HTERT RPE-1 (cell line): ENCODE measurements around the gene TBC1D12.
"Not testable (repeated sequence)": the region's sequence is repeated elsewhere in the genome, so short reads cannot be mapped to it uniquely, and the experiment has no call there.

Source experiments
- in situ Hi-C: fragments of 300-500 bp; cut with MboI; formaldehyde crosslinking; loops from 4 replicates; pipeline ENCODE4 v1.14.3; 2020; ENCODE audit warnings: low sequenced_read_pairs

TBC1D12 gene

DNA sequence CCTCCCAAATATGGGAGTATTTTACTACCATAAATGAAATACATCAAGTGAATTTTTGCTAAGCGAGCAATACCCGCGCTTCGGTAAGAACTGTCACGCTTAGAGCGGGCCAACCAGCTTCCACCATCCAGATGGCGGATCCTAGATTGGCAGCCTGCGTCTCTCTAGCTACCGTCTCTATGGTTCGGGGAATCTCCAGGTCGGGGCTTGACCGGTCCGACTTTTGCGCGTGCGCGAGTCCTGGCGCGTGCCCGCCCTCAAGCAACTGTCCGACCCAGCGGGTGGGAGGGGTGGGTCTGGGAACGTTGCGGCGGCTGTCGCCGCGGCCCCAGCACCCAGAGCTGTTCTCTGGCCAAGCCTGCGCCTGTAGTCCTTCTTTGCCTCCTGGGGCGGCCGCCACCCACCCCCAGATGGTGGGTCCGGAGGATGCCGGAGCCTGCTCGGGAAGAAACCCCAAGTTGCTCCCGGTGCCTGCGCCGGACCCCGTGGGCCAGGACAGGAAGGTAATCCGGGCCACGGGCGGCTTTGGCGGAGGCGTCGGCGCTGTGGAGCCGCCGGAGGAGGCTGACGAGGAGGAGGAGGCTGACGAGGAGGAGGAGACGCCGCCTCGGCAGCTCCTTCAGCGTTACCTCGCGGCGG lies at the start of gene TBC1D12:
Gene TBC1D12, plus strand, starts transcription at position 338 of the 639 bp plus-strand sequence. Its CDS starts 73 bp downstream, at position 411.
- in situ Hi-C loops = no loop called here

DNA sequence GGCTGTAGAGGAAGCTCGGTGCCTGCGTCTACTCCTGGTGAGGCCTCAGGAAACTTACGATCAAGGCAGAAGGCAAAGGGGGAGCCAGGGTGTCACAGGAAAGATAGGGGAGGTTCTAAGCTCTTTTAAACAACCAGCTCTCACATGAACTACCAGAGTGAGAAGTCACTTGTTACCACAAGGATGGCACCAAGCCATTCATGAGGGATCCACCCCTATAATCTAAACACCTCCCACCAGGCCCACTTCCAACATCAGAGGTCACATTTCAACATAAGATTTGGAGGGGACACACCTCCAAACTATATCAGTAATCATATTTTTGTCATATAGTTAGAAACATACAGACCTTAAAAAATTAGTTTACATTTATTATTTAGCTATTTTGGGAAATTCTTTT lies 49.0 kb upstream of the TBC1D12 start:
- in situ Hi-C loops = no loop called here

DNA sequence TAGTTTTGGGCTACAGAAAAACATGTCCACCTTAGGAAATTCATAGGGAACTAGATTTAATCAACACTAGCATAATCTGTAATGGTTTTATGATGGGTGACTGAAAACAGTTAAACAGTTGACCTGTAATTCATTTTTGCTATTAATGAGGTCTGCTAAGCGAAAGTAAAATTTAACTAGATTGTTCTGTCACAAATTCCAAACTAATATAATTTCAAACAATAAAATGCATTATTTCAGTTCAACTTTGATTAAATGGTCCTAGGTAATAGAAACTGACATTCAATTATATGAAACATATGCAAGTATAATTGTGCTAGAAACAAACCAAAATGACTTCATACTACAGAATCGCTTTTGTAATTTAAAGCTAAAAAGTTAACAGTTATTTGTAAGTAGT lies 46.5 kb upstream of the TBC1D12 start:
- in situ Hi-C loops = no loop called here

DNA sequence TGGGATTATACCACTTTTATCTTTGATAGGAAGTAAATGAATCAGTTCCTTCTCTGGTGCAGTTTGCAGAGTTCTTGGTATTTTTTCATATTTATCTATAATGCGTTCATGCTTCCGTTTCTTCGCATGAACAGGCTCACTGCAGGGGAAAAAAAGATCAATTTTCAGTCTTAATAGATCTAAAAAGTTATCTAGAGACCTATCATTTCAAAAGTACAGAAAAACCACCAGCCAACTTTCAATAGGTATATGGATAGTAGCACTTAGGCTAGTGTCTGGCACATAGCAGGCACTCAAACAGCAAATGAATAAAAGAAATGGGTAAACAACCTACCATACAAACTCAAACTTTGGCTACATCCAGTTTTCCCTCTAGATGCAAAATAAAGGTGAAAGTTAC lies 45.1 kb upstream of the TBC1D12 start:
- in situ Hi-C loops = no loop called here

DNA sequence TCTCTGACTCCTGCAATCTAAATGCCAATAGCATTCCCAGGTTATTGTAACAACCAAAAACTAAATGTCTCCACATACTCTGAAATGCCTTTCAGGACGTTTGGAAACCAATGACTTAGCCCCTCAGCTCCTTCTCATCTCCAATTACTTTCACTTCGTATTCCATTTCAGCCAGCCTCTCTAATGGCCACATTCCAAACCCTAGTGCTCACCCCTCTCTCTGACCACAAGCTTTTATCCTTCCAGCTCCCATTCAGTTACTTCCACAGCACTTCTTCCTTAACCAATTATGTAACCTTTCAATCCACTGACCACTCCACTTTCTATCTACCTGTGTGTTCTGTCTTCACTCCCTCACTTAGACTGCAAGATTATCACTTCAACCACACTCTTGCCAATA lies 43.9 kb upstream of the TBC1D12 start:
- in situ Hi-C loops = no loop called here

DNA sequence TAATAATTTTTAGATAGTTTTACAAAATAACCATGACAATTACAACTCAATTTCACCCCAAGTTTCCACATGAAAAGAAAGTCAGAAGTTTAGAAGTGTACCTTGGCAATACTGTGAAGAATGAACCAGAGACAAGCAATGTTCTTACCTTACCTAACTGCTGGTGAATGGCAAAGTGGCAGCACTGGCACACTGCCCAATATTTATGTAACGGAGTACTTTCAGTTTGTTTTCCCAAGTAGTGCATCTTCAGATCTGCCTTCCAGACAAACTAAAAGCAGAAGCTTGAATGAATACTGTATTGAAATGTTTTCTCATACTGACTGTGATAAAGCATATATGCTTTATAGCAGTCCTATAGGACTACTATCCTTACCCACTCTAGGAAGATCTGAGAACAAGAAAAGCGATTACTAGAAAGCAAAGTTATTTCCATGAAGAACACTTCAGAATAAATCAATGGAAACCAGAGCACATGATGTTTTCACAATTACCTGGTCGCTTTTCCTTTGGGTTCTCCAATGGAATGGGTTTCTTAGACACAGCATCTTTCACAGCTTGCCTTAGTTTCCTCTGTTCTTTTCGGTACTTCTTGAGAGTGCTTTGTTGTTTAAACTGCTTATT lies 41.1 kb upstream of the TBC1D12 start:
- in situ Hi-C loops = no loop called here

DNA sequence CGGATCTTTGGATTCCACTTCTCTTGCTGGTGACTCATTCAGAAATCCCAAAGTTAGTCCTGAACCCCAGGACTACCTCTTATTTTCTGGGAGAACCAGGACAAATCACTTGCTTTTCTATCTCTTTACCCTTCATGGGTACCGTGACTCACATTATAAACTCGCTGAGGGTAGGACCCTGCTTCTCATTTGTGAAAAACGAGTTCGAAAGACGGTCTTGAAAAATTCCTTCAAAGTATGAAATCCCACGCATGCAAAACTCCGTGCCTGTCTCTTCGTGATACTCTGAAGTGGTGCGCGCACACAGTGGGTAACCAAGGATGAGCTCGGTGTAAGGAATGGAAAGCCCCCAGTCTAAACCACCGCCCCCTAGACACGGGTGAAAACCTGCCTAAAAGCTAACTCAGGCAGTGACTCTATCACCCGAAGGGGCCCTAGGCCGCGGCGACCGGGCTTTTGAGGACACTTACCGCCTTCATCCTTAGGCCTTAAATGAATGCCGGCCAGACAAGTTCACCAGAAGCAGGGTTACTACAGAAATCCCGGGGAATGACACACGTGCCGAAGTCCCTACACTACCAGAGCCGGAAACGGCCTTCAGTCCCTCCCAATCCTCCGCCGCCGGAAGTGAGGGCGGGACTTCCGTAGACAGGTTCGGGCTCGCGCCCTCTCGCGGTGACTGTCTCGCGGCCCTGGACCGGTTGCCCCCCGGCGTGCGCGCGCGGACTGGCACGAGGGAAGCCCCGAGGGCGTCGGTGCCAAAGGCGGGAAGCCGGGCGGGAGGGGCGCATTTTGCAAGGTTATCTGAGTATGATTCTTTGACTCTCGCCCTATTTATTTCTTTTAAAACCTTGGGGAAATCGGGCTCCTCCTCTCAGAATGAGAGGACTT lies 39.7 kb upstream of the TBC1D12 start, which contains the start of gene NOC3L:
Gene NOC3L, minus strand, starts transcription at position 580 of the 891 bp plus-strand sequence. Its CDS starts 101 bp downstream, at position 479.
- in situ Hi-C loops = no loop called here

DNA sequence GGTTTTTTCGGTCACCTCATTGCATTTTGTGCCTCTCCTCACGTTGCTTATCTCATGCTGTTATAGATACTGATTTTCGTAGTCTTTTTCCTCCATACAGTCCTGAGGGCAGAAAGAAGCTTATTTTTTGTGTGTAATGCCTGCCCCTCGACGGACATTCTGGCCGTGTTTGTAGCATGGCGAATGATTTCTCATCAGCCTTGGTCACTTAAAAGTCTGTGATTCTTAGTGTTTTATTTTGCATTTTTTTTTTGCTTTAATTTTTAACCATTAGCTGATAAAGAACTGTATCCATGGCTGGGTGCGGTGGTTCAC lies 39.1 kb upstream of the TBC1D12 start:
- in situ Hi-C loops = no loop called here

DNA sequence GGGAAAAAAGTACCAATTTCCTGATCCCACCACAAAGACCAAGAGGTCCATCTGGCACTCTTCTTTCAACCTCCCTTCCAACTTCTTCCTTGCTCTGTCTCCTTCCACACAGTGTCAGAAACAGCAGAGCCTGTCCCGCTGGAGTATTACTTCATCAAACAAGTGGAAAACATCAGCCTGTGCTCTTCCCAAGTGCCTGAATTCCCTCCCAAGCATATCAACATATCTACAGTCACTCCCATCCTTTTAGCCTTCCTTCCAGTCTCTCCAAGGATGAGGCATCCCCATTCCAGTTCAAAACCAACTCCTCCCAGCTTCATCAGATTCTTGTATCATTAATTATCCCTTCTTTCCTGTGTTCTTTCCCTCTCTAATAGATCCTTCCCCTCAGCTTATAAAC lies 37.9 kb upstream of the TBC1D12 start:
- in situ Hi-C loops = no loop called here

DNA sequence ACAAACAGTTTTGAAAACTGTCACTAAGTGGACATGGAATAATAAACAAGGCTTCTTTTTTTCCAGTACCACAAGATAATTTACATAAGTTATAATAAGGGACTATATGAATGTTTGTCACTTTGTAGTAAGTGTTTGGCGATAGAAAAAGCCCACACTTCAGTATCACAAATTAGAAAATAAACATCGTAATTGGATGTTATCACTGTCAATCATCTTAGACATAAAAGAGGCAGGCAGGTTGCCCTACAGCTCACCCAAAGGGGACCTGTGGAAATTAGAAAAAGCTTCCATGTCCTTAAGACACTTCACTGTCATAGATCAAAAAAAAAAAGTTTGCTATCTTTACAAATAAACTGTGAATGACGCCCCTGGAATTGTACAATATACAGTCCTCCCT lies 36.0 kb upstream of the TBC1D12 start:
- in situ Hi-C loops = no loop called here

DNA sequence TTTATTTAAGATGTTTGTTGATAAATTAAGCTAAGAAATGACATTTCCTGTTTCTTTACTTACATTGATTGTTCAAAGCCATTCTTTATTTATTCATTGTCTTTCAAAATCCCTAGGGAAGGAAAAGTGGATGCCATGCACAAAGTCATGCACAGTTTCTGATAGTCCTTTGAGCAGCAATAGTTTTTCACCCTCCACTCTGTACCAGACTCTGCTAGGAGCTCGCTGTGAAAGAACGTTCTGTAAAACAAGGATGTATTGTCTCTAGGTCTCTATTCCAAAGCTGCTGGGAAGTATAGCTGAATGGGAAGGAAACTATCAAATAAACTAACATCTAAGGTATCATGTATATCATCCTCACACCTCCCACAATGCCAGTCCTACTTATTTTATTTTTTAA lies 31.8 kb upstream of the TBC1D12 start:
- in situ Hi-C loops = no loop called here

DNA sequence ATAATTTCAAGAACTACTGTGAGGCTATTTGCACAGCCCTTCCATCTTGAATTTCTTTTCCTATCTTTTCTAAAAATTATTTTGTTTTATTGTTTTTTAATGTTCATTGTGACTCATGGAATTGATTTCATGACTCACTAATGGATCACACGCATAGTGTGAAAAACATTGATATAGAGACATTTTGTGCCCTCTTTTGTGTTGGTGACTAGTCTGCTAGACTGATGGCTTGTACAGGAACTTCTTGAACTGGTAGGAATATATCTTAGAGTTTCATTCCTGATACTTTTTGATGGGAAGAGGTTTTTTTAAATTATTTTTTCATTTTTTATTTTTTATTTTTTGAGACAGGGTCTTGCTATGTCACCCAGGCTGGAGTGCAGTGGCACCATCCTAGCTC lies 27.0 kb upstream of the TBC1D12 start:
- in situ Hi-C loops = no loop called here

DNA sequence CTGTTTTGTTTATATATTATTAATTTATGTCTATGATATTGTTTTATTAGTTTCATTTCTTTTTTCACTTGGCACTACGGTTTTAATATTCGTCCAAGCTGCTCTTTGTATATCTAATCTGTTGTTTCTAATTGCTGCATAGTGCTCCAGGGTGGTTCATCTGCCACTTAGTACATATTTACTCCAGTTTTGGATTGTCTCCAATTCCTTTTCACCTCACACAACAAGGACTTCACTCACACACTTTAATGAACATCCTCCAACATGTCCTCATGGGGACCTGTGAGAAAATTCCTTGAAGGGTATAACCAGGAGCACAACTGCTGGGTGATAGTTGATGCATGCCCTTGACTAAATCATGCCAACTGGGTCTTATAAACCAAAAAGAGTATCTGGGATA lies 25.5 kb upstream of the TBC1D12 start:
- in situ Hi-C loops = no loop called here

DNA sequence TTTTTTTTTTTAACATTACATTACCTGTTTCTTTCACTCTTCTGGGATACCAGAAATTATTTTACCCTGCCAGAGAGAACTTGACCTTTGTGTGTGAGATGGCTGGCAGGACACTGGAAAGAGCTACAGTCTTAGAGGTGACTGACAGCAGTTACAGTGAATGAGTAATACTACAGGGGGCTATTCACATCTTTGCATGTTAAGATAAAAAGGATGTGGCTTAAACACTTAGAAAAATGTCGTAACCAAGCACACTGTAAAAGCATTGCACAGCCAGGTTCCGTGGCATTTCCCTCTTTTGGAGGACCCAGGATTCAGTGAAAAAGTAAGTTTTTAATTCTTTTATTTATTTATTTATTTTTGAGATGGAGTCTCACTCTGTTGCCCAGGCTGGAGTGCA lies 18.8 kb upstream of the TBC1D12 start:
- in situ Hi-C loops = no loop called here

DNA sequence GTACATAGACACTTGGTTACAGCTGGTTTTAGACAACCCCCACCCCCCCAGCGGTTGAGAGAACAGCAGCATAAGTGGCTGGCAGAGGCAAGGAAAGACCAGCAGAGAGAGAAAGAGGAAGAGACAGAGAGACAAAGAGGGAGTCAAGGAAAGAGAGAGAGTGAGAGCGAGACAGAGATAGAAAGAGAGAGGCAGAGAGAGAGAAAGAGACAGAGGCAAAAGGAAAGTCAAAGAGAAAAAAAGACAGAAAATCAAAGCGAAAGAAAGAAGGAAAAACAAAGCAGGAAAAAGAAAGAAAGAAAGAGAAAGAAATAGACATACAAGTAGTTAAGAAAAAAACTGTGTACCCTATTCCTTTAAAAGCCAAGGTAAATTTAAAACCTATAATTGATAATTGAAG lies 16.6 kb upstream of the TBC1D12 start:
- in situ Hi-C loops = not testable (repeated sequence)

DNA sequence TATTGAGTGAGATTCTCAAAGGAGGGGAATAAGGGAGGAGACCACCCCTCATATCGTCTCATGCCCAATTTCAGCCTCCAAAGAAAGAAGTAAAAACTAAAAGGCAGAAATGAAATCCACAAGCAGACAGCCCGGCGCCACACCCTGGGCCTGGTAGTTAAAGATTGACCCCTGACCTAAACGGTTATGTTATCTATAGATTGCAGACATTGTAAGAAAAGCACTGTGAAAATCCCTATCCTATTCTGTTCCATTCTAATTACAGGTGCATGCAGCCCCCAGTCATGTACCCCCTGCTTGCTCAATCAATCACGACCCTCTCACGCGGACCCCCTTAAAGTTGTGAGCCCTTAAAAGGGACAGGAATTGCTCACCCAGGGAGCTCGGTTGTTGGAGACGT lies 10.2 kb upstream of the TBC1D12 start:
- in situ Hi-C loops = not testable (repeated sequence)

DNA sequence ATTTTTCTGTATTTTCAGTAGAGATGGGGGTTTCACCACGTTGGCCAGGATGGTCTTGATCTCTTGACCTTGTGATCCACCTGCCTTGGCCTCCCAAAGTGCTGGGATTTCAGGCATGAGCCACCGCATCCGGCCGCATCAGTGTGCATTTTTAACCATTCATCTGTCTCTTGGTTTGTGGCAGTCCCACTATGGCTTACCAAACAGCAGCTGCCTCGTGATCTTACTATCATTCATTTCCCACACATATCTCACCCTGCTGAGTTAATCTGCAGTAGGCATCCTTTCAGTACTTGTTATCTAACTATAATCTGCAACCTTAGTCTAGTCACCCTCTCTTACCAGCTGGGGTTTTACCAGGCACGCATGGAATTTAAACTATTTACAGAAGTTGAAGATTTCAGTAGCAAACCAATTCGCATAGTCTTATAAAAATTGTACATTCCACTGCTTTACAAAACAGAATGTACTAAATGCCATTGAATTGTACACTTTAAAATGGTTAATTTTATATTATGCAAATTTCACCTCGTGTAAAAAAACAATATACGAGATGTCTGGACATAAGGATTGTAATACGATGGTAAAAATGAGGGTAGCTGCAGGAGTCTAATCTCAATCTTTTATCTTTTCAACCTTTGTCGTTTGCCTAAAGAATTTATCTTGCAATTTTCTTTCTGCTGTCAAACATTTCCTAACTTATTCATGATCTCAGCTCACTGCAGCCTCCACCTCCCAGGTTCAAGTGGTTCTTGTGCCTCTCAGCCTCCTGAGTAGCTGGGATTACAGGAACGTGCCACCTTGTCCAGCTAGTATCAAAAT lies 4.6 kb upstream of the TBC1D12 start:
- in situ Hi-C loops = no loop called here

DNA sequence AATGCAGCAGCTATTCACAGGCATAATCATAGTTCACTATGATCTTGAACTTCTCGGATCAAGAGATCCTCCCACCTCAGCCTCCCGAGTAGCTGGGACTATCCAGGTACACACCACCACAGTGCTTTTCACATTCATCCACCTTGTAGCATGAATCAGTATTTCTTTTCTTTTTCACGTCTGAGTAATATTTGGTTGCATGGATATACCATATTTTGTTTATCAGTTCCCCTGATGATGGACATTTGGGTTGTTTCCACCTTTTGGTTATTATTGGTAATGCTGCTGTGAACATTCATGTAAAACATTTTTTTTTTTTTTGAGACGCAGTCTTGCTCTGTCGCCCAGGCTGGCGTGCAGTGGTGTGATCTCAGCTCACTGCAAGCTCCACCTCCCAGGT lies 3.6 kb upstream of the TBC1D12 start:
- in situ Hi-C loops = no loop called here

DNA sequence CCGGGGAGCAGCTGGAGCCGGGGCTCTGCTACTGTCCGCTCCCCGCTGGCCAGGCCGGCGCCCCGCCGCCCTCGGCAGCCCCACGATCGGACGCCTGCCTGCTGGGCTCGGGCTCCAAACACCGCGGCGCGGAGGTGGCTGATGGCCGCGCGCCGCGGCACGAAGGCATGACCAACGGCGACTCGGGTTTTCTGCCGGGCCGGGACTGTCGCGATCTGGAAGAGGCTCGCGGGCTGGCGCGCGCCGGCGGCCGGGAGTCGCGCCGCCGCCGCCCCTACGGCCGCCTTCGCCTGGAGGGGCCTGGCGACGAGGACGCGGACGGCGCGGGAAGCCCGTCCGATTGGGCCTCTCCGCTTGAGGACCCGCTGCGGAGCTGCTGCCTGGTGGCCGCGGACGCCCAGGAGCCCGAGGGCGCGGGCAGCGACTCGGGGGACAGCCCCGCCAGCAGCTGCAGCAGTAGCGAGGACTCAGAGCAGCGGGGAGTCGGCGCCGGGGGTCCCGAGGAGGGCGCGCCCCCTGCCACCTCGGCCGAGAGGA lies 570 bp downstream of the TBC1D12 start:
- in situ Hi-C loops = no loop called here

DNA sequence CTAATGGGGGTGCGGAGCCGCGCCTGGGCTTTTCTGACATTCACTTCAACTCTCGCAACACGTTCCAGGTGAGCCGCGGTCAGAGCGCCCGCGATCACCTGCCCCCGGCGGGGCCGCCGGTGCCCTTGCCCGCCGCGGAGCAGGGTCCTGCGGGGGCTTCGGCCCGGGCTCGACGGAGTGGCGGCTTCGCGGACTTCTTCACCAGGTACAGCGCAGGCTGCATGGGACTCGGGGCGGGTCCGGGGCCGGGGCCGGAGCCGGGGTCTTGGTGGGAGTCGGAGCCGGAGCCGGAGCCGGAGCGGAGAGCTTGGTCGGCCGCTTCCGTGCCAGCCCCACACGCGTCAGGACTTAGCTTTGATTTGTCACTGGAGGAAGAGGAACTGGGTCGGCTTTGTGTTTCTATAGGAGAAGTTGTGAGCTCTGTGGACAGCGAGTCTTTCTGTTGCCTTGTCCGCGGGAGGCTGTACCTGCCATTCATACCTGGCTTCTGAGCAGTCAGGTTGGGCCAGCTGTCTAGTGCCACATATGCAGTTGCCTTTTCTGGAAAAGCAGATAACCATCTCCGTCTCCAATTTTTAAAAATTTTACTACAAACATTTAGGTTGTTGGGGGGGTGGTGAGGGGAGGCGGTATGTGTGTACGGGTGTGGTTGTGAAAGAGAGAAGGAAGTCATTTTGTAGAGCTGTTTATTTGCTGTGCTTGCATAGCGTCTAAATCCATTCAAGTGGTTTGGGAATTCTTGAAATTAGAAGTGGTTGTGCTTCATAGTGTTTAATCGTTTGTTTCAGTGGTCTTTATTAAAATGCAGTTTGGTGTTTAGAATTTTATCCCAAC lies 1.3 kb downstream of the TBC1D12 start:
- in situ Hi-C loops = no loop called here
